ENCODE data around the gene P2RY12.
"Not testable (repeated sequence)": the region's sequence is repeated elsewhere in the genome, so short reads cannot be mapped to it uniquely, and the experiment has no call there.

Gene P2RY12

DNA sequence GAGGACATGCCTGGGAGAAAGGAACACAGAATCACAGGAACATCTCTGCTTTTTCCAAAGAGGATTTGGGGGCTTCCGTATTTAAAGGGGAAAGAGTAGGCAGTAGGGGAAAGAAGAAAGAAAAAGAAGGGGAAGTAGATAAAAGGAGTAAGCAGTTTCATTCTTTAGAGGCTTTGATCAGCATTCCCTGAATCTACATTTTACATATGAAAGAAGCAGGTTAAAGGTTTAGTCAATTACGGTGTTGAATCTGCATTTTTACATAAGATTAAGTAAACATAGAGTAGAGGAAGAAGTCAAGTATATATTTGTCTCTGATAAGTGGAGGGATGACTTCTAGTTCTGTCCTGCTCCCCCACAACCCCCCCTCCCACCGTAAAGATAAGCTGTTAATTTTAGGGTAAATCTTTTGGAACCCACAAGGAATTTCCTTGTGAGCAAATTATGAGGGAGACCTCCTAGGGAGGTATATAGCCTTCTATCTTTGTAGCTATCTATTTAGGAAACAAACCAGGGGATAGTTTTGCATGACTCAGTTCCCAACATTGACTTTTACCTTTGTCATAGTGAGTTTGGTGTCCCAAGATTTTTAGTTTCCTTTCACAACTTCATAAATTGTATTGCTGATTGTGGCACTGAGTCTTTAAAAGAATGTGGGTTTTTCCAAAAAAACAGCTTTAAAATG lies 8.7 kb upstream of the P2RY12 start:
- no peak for DNase-seq (ENCODE audit: low read depth in 2 of 2)

DNA sequence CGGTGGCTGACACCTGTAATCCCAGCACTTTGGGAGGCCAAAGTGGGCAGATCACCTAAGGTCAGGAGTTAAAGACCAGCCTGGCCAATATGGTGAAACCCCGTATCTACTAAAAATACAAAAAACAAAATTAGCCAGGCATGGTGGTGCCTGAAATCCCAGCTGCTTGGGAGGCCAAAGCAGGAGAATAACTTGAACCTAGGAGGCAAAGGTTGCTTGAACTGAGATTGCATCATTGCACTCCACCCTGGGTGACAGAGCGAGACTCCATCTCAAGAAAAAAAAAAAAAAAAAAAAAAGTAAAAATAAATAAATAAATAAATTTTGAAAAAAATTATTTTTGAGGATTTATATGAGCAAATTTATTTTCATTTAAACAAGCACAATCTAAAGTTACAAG lies 7.6 kb upstream of the P2RY12 start:
- DNase-seq (ENCODE audit: low read depth in 2 of 2), result not testable (repeated sequence)

DNA sequence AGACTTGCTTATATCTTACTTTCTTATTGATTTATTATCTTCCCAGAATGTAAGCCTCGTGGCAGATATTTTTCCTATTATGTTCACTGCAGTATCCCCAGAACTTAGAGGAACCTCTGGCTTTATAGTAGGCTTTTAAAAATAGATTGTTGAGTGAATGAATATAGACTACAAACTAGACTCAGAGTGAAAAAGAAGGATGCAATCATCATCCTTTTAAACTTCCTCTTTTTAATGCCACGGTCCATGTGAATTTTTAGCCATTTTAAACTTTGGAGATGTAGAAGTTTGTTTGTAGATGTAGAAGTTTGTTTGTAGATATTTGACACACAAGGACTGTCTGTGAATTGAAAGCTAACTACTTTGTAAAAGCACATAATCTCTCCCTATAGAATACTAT lies 7.2 kb upstream of the P2RY12 start:
- DNase-seq (ENCODE audit: low read depth in 2 of 2), result no peak

DNA sequence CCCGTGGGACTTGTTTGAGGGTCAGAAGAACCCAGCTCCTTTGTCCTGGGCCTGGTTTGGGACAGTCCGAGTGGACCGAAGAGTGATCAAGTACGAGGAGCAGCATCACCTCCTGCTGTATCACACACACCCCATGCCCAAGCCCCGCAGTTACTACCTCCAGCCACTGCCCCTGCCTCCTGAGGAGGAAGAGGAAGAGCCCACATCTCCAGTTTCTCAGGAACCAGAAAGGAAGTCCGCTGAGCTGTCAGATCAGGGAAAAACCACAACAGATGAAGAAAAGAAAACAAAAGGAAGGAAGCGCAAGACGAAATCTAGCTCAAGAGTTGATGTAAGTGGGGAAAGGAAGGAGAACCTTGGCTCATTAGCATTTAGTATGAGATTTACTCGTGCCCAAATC lies 3.3 kb upstream of the P2RY12 start:
- no peak for DNase-seq (ENCODE audit: low read depth in 2 of 2)

- DNase-seq (ENCODE audit: low read depth in 2 of 2), result no peak
Measured at GRCh38 chr3:151387432-151387831, 2.9 kb upstream of the P2RY12 start.

- no peak for DNase-seq (ENCODE audit: low read depth in 2 of 2)
Measured at GRCh38 chr3:151386056-151386455, 1.5 kb upstream of the P2RY12 start.

GRCh38 chr3:151383956-151384355 lies 597 bp downstream of the P2RY12 start:
- no peak for DNase-seq (ENCODE audit: low read depth in 2 of 2)

- DNase-seq (ENCODE audit: low read depth in 2 of 2), result no peak
Measured at GRCh38 chr3:151383111-151383510, 1.4 kb downstream of the P2RY12 start.

DNA sequence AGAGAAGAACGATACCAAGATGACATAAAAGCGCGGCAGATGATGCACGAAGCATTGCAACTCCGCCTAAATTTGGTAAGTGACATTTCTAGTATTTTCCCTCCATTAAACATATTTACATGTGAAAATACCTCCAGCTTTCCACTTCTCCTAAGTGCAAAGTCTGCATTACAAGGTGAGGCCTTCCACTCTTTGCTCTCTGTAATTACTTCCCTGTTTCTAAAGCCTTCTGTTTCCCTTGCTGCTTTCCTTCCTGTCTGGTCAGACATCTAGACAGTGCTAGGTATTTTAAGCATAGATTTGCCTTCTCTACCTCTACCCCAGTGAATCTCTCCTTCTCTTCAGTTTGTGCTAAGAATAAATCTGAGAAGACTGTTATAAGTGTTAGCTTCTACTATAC lies 1.9 kb downstream of the P2RY12 start:
- DNase-seq (ENCODE audit: low read depth in 2 of 2), result no peak

GRCh38 chr3:151379083-151379734 lies 5.3 kb downstream of the P2RY12 start:
- no peak for DNase-seq (ENCODE audit: low read depth in 2 of 2)

- DNase-seq (ENCODE audit: low read depth in 2 of 2), result no peak
Measured at GRCh38 chr3:151377768-151378385, 6.7 kb downstream of the P2RY12 start.

DNA sequence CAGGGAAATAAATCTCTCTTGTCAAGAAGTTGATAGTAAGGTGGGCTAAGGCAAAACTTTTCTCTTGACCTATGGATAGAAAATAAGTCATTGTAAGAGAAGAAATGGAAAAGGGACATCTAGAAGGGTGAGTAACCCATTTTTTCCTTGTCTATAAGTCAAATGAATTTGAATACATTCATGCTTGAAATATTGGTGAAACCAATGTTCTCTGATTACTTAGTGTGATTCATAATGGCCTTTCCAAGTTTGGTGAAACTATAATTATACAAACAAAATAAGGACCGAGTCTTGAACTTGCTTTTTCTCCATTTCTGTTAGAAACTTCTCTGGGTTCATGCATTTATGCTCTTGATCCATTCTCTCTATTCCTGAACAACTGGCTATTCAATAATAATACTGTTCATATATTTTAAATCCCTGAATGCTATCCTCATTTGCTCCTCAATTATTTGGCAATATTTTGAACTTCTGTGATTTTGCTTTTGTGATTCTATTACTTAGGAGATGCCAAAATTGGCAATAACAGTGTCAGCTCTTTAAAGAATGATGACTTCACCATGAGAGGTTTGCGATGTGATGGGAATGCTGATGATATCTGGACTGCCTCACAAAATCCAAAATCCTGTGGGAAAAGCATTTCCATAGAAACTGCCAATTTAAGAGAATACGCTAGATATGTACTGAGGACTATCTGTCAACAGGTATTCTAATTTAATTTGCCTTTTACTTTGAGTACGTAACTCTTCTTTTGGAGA lies 12.3 kb downstream of the P2RY12 start:
- no peak for DNase-seq (ENCODE audit: low read depth in 2 of 2)

- DNase-seq (ENCODE audit: low read depth in 2 of 2), result no peak
Measured at GRCh38 chr3:151371526-151371925, 13.0 kb downstream of the P2RY12 start.

GRCh38 chr3:151367448-151367847 lies 17.1 kb downstream of the P2RY12 start:
- DNase-seq (ENCODE audit: low read depth in 2 of 2), result no peak

- no peak for DNase-seq (ENCODE audit: low read depth in 2 of 2)
Measured at GRCh38 chr3:151366993-151367392, 17.6 kb downstream of the P2RY12 start.

- no peak for DNase-seq (ENCODE audit: low read depth in 2 of 2)
Measured at GRCh38 chr3:151362751-151363174, 21.8 kb downstream of the P2RY12 start.

- DNase-seq (ENCODE audit: low read depth in 2 of 2), result no peak
Measured at GRCh38 chr3:151357463-151357850, 27.1 kb downstream of the P2RY12 start.

GRCh38 chr3:151356794-151357462 lies 27.6 kb downstream of the P2RY12 start:
- no peak for DNase-seq (ENCODE audit: low read depth in 2 of 2)

- no peak for DNase-seq (ENCODE audit: low read depth in 2 of 2)
Measured at GRCh38 chr3:151351648-151352047, 32.9 kb downstream of the P2RY12 start.

DNA sequence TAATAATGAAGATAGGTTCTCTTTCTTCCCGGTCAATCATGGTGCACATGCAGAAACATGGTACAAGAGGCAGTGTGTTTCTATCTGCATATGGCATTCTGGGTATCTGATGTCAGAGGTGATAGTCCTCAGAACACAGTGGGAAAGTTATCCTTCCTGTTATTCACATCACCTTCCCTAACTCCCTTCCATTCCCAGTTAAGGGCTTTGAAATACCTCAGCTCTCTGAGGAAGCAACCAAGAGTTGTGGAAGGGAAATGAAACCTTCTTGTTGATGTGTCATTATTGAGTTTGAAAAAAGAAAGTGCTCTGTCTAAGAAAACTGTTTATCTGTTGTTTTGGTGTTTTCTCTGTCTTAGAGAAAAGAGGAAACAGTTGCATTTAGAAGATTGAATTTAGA lies 33.3 kb downstream of the P2RY12 start:
- no peak for DNase-seq (ENCODE audit: low read depth in 2 of 2)

DNA sequence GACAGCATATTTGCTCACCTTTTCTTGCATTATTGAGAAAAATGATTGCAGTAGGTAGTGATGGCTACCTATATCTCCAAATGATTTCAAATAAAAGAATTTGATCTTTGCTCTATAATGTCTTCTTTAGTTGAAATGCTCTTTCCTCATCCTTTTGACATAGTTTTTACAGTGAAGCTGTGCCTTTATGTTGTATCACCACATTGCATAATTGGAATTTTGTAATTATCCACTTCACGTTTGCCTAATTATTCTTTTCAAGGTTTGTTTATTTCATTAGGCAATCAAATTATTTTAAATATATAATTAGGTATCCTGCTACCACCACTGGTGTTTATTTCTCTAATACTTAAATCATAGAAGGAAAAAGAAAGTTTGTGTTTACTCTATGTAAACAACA lies 33.9 kb downstream of the P2RY12 start:
- DNase-seq (ENCODE audit: low read depth in 2 of 2), result no peak

DNA sequence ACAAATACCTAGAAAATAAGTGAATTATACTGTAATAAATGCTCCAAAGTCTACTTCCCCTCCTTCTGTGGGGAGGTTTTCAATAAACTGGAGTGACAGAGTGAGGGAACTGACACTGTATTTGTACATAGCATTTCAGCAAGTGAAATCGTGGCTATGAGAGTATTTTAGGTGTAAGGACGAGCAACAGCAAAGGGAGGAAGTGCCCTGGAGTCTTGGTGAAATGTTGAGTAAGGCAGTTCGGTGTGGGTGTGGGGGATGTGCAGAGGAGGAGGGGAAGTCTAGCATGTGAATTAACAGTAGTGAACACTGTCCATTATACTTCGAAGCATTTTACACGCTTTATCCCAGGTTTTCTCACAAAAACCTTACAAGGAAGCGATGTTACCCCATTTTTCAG lies 37.1 kb downstream of the P2RY12 start:
- no peak for DNase-seq (ENCODE audit: low read depth in 2 of 2)
